NCI-H1436 treated with DMSO at 0.1 percent for 48 hours (cell line): ENCODE measurements around the gene COTL1.
A peak's percentile ranks its signal among the peaks of the same experiment; 100 is the strongest.

Experiments used
- DNase-seq: peaks from one replicate; lab custom pipeline; 2025; lab: John Stamatoyannopoulos, UW

COTL1 gene

GRCh38 chr16:84614073-84614459 is 3.8 kb downstream of the COTL1 start:
- DNase-seq, result no peak

GRCh38 chr16:84613408-84614072 is 4.3 kb downstream of the COTL1 start:
- DNase-seq, result no peak

GRCh38 chr16:84612686-84613085 is 5.2 kb downstream of the COTL1 start:
- no peak for DNase-seq

- no peak for DNase-seq
Observed at GRCh38 chr16:84611041-84611440, 6.8 kb downstream of the COTL1 start.

DNA sequence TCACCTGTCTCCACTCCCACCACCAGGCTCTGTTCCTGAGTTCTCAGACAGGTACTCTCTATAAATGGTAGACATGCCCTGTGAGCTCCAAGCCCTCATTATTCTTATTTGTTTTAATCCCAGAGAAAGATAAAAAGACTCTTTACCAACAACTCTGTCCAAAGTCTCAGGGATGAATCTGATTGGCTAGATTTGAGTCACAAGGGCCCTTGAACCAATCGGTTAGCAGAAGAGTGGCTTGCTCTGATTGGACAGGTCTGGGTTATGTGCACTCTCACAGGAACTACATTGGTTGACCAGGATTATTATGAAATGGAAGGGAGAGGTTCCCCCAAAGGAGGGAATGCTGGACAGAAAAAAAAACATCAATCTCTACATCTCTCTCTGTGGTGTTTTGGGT is 7.5 kb downstream of the COTL1 start:
- DNase-seq, result no peak

DNA sequence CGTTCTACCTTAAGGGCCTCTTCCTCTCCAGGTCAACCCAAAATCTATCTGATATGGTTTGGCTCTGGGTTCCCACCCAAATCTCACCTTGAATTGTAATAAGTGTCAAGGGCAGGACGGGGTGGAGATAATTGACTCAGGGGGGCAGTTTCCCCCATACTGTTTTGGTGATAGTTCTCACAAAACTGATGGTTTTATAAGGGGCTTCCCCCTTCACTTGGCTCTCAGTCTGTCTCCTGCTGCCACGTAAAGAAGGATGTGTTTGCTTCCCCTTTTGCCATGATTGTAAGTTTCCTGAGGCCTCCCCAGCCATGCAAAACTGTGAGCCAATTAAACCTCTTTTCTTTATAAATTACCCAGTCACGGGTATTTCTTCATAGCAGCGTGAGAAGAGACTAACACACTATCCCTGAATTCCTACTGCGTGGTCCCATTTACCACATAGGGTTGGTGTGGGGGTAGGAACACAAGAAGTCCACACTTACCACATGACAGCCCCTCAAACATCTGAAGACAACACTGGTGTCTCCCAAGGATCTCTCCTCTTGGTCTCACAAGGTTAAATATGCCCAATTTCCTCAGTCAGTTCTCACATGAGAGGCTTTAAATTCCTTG is 8.2 kb downstream of the COTL1 start:
- DNase-seq, result no peak

DNA sequence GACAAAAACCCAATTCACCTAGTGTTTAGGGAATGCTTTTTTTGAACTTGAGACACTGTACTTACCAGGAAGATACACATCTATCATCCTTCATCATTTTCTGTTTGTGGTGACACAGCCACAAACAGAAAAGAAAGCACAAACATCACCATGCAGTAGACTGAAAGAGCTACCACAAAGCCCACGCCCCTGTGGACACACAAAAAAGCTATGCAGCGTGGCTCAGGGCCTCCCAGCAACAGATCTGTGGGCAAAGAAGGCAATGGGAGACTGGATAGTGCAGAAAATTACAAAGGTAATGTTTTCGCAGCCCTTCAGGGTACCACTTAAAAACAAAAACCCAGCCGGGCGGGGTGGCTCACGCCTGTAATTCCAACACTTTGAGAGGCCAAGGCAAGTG is 9.6 kb downstream of the COTL1 start:
- DNase-seq, result no peak

DNA sequence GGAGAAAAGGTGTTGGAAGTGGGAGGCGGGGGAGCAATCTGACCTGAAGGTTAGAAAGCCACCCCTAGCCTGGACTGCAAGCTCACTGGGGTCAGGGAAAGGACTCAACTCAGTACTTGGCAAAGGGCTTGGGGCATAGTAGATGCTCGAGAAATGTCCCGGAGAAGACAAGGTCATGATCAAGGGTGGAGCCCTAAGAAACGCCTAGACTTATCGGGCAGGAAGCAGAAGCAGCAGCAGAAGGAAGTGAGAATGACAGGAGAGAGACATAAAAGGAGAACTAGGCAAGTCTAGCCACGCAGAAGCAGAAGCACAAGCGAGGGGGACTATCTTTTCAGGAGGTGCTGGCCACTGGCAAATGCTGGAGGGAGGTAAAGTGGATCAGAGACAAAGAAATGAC is 10.2 kb downstream of the COTL1 start:
- DNase-seq, result no peak

GRCh38 chr16:84607061-84607460 is 10.8 kb downstream of the COTL1 start:
- no peak for DNase-seq

DNA sequence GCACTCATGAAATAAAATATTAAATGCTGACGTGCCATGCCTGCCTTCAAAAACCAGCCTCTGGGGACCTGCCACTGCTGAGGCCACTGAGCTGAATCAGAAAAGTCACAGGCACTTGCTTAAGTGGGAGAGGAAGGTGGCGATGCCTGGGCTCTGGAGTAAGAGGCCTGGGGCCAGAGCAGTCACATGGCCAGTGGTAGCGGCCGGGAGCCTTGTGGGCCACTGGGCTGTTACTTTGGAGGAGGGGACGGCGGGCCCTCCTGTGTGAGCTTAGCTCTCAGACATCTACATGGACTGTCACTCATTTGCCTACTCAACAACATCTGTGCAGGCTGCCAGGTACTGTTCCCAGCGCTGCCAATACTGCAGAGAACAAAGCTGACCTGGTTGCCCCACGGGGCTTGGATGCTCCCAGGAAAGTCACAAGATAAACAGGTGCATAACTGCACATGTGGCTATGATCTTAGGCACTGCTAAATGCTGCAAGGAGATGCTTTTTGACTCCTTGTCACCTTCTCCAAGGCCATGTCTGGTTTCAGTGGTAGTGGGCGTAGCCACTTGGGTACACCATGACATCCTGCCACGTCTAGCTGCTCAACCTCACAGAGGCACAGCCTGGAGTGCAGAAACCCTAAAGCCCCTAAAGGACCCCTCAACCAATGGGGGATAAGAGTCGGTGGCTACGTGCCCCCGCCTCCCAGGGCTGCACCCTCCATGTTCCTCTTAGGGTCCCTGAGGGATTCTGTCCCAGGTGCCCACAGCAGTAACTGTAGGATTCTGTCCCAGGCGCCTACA is 11.6 kb downstream of the COTL1 start:
- DNase-seq, result no peak

GRCh38 chr16:84605339-84605848 is 12.5 kb downstream of the COTL1 start:
- DNase-seq, result no peak

GRCh38 chr16:84604477-84605013 is 13.3 kb downstream of the COTL1 start:
- no peak for DNase-seq

- DNase-seq, result no peak
Observed at GRCh38 chr16:84603940-84604339, 13.9 kb downstream of the COTL1 start.

GRCh38 chr16:84603140-84603816 is 14.6 kb downstream of the COTL1 start:
- DNase-seq, result no peak

DNA sequence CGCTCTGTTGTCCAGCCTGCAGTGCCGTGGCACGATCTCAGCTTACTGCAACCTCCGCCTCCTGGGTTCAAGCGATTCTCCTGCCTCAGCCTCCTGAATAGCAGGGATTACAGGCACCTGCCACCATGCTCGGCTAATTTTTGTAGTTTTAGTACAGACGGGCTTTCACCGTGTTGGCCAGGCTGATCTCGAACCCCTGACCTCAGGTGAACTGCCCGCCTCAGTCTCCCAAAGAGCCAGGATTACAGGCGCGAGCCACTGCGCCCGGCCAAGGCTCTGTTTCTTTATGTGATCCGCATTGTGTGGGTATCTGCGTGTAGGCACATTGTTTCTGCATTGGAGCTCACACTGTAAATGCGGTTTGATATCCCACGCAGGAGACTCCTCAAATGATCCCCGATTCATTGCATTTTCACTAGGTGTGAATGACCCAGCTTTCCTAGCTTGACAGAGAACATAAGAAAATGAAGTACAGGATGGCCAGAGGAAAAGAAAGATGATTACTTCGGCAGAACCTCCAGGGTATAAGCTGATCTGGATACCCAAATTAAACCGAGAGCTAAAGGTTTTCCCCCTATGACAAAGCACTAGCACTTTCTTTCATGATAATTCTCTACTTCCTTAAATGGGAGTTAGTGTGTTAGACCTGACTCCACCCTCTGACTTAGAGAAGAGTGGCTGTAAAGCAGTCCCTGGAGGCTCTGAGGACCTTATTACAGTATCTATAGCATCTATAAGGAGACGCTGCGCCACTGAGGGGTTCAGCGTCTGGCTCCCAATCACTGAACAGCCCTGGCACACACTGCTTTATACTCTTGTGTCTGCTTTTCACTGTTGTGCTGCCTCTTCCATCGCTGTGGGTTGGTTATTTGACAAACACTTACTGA is 17.3 kb downstream of the COTL1 start:
- peak; percentile 69 for DNase-seq

GRCh38 chr16:84599521-84600202 is 18.2 kb downstream of the COTL1 start:
- no peak for DNase-seq

DNA sequence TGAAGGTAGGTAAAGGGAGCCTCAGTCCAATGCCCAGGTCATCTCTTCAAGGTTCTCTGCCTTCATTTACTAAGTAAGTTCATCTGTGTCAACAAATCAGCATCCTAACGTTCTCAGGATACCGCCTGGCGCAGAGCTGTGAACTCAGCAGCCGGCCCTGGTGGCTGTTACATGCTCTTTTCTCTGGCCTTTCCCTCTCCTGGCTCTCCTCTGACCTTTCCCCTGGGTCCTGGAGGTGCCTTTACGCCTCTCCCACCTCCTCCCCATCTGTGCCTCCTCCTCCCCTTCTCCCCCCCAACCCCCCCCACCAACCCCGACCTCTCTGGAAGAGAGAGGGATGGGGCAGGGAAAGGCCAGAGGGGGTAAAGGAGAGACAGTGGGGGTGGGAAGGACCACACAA is 19.5 kb downstream of the COTL1 start:
- no peak for DNase-seq

DNA sequence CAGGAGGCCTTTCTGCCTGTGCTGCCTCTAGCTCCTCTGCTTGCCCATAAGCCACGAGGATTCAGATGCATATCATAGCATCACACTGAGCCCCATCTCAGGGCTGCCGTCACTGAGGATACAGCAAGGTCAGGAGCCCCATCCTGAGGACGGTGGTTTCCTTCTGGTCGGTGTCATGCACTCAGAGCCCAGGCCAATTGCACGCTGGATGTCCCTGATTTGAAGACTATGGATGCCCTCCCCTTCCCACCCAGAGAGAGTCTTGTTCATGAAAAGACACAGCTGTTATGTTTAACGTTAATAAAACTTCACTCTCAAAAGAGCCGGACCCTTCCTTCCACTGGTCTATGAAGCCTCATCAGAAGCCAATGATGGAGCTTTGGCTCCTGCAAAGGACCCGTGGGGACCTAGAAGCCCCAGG is 19.9 kb downstream of the COTL1 start:
- DNase-seq, result no peak

- DNase-seq, result no peak
Observed at GRCh38 chr16:84597528-84597896, 20.4 kb downstream of the COTL1 start.

GRCh38 chr16:84596801-84597527 is 20.9 kb downstream of the COTL1 start:
- DNase-seq, result no peak
